Fibroblast of upper back skin (primary cell): ENCODE results near the gene ARID2.

ENCODE experiments used
- DNase-seq: peaks from one replicate; pipeline ENCODE4 v3.0.0-alpha.2; 2013

ARID2 gene

GRCh38 chr12:45773747-45774146 lies 44.2 kb downstream of the ARID2 start:
- no peak for DNase-seq

- no peak for DNase-seq
Measured at GRCh38 chr12:45774508-45775162, 45.1 kb downstream of the ARID2 start.

- DNase-seq: no peak
Measured at GRCh38 chr12:45775465-45775864, 46.0 kb downstream of the ARID2 start.

- no peak for DNase-seq
Measured at GRCh38 chr12:45775964-45776363, 46.5 kb downstream of the ARID2 start.

GRCh38 chr12:45779936-45780335 lies 50.4 kb downstream of the ARID2 start:
- DNase-seq: no peak

GRCh38 chr12:45781080-45781479 lies 51.6 kb downstream of the ARID2 start:
- no peak for DNase-seq

GRCh38 chr12:45785315-45785714 lies 55.8 kb downstream of the ARID2 start:
- DNase-seq: no peak

- peak; percentile 68 for DNase-seq
Measured at GRCh38 chr12:45789025-45789424, 59.5 kb downstream of the ARID2 start.

- no peak for DNase-seq
Measured at GRCh38 chr12:45794422-45794821, 64.9 kb downstream of the ARID2 start.

GRCh38 chr12:45801625-45802024 lies 72.1 kb downstream of the ARID2 start:
- no peak for DNase-seq

- no peak for DNase-seq
Measured at GRCh38 chr12:45803111-45803510, 73.6 kb downstream of the ARID2 start.

- DNase-seq: no peak
Measured at GRCh38 chr12:45816652-45817051, 87.1 kb downstream of the ARID2 start.

- no peak for DNase-seq
Measured at GRCh38 chr12:45827974-45828373, 98.5 kb downstream of the ARID2 start.

- no peak for DNase-seq
Measured at GRCh38 chr12:45828402-45828801, 98.9 kb downstream of the ARID2 start.

GRCh38 chr12:45831590-45831989 lies 102.1 kb downstream of the ARID2 start:
- no peak for DNase-seq

- no peak for DNase-seq
Measured at GRCh38 chr12:45833401-45833800, 103.9 kb downstream of the ARID2 start.

GRCh38 chr12:45834809-45835208 lies 105.3 kb downstream of the ARID2 start:
- DNase-seq: no peak

- no peak for DNase-seq
Measured at GRCh38 chr12:45839917-45840316, 110.4 kb downstream of the ARID2 start.

- DNase-seq: no peak
Measured at GRCh38 chr12:45849289-45849688, 119.8 kb downstream of the ARID2 start.

GRCh38 chr12:45850302-45850701 lies 120.8 kb downstream of the ARID2 start:
- no peak for DNase-seq

- DNase-seq: no peak
Measured at GRCh38 chr12:45852508-45852907, 123.0 kb downstream of the ARID2 start.

GRCh38 chr12:45853550-45853949 lies 124.0 kb downstream of the ARID2 start:
- no peak for DNase-seq

- no peak for DNase-seq
Measured at GRCh38 chr12:45863332-45863731, 133.8 kb downstream of the ARID2 start.

GRCh38 chr12:45866299-45866698 lies 136.8 kb downstream of the ARID2 start:
- DNase-seq: no peak

- DNase-seq: no peak
Measured at GRCh38 chr12:45872446-45872845, 142.9 kb downstream of the ARID2 start.

GRCh38 chr12:45877069-45877468 lies 147.6 kb downstream of the ARID2 start:
- DNase-seq: no peak
